PFSK-1 (cell line): ENCODE results near the gene SCN5A.

Experiments
- FOXP2 ChIP-seq: optimal IDR thresholded peaks from 2 replicates; pipeline ENCODE3; 2011; ENCODE audit warnings: borderline replicate concordance, control low read depth, inconsistent platforms; ENCODE audit not compliant: insufficient read depth; ENCODE audit errors: extremely low read length, extremely low read depth
- POLR2AphosphoS5 ChIP-seq: IDR thresholded peaks from 2 replicates; pipeline ENCODE4 v1.6.1; 2012; ENCODE audit warnings: low read depth, mild to moderate bottlenecking, control low read depth, low read length, moderate library complexity
- REST ChIP-seq, 2 experiments: IDR thresholded peaks; 2 replicates each; pipeline versions ENCODE4 v1.6.1 to v1.8.0; 2011 to 2012; ENCODE audit warnings: low read depth in 2 of 2, low read length in 2 of 2, control low read depth in 1 of 2, inconsistent platforms in 1 of 2, mild to moderate bottlenecking in 1 of 2, moderate library complexity in 1 of 2; ENCODE audit not compliant: insufficient read depth in 1 of 2
- SIN3A ChIP-seq: IDR thresholded peaks from 2 replicates; pipeline ENCODE4 v1.6.1; 2012; ENCODE audit warnings: mild to moderate bottlenecking, low read length, moderate library complexity, borderline replicate concordance; ENCODE audit not compliant: insufficient read depth
- TAF1 ChIP-seq: IDR thresholded peaks from 2 replicates; pipeline ENCODE4 v1.6.1; 2012; ENCODE audit warnings: low read length, control low read depth, borderline replicate concordance; ENCODE audit not compliant: insufficient read depth

Gene SCN5A

GRCh38 chr3:38599886-38600285, 49.6 kb downstream of the SCN5A start:
- no peak for TF ChIP-seq REST (IDR thresholded peaks at IDR 0.05; ENCODE audit: insufficient read depth in 1 of 2, low read depth in 2 of 2, low read length in 2 of 2)
- no peak for TF ChIP-seq SIN3A

GRCh38 chr3:38598791-38599190, 50.7 kb downstream of the SCN5A start:
- TF ChIP-seq TAF1 (no peak), FOXP2 (no peak), POLR2AphosphoS5 (no peak), REST (IDR thresholded peaks at IDR 0.05; ENCODE audit: insufficient read depth in 1 of 2, low read depth in 2 of 2, low read length in 2 of 2) (no peak), SIN3A (no peak)

- TF ChIP-seq SIN3A (no peak), TAF1 (no peak), POLR2AphosphoS5 (no peak), REST (IDR thresholded peaks at IDR 0.05; ENCODE audit: insufficient read depth in 1 of 2, low read depth in 2 of 2, low read length in 2 of 2) (no peak), FOXP2 (no peak)
These were observed 51.9 kb downstream of the SCN5A start for GRCh38 chr3:38597502-38598060.

- no peak for TF ChIP-seq REST (IDR thresholded peaks at IDR 0.05; ENCODE audit: insufficient read depth in 1 of 2, low read depth in 2 of 2, low read length in 2 of 2)
- no peak for TF ChIP-seq SIN3A
- no peak for TF ChIP-seq TAF1
- TF ChIP-seq POLR2AphosphoS5: no peak
- no peak for TF ChIP-seq FOXP2
These were observed 54.1 kb downstream of the SCN5A start for GRCh38 chr3:38595393-38595792.

GRCh38 chr3:38590521-38590920, 59.0 kb downstream of the SCN5A start:
- TF ChIP-seq SIN3A (no peak), POLR2AphosphoS5 (no peak), FOXP2 (no peak), TAF1 (no peak)
